Activated CD8-positive, alpha-beta memory T cell treated with anti-CD3 and anti-CD28 coated beads, Interleukin-2, amount 10 ng/mL, durations not matched to agents 7 days and 5 days (primary cell): ENCODE data around the gene CEP89. TPM values are rescaled to one million over a fixed set of nuclear protein-coding genes. Genes with fewer than 3 reads are reported as not detected.
"Not testable (repeated sequence)": the region's sequence is repeated elsewhere in the genome, so short reads cannot be mapped to it uniquely, and the experiment has no call there.

Experiments
- ATAC-seq: fragments of 150-1000 bp; cut with Tn5 transposase; one replicate; pipeline ENCODE4 v1.10.0; 2021; ENCODE audit warnings: moderate library complexity
- CTCF ChIA-PET: fragments of 350-600 bp; sonication (Branson Sonifier 250); formaldehyde crosslinking; loops from one replicate; lab custom pipeline; 2021; ENCODE audit warnings: antibody characterized with exemption; lab: Charles Lee
- DNase-seq: peaks from one replicate; pipeline ENCODE4 v3.0.0-alpha.2; 2020
- H3K27ac Mint-ChIP-seq: one replicate; pipeline ENCODE4 v1.8.0; 2021; ENCODE audit warnings: mild to moderate bottlenecking, mixed read lengths
- H3K27me3 Mint-ChIP-seq: one replicate; pipeline ENCODE4 v1.8.0; 2021; ENCODE audit warnings: mixed read lengths
- H3K36me3 Mint-ChIP-seq: one replicate; pipeline ENCODE4 v1.8.0; 2021; ENCODE audit warnings: mild to moderate bottlenecking, mixed read lengths
- H3K4me1 Mint-ChIP-seq: one replicate; pipeline ENCODE4 v1.8.0; 2021; ENCODE audit warnings: mixed read lengths
- H3K4me3 Mint-ChIP-seq: one replicate; pipeline ENCODE4 v1.8.0; 2021; ENCODE audit warnings: mild to moderate bottlenecking, moderate library complexity, mixed read lengths
- H3K9me3 Mint-ChIP-seq: one replicate; pipeline ENCODE4 v1.8.0; 2022; ENCODE audit warnings: low read depth, mixed read lengths
- total RNA-seq, 2 experiments: library from RNA; stranded (reverse); gene quantifications; one replicate each; pipeline ENCODE4 v1.2.3, GENCODE V29; 2021

The CEP89 gene
- total RNA-seq, 2 experiments from 2014 or later: 17.9 to 21.9 TPM

GRCh38 chr19:32868206-32868950, 103.4 kb downstream of the CEP89 start:
- no peaks in the 10 kb centered on the region for H3K9me3 Mint-ChIP-seq

GRCh38 chr19:32867436-32867835, 104.3 kb downstream of the CEP89 start:
- DNase-seq, H3K36me3 Mint-ChIP-seq, H3K27me3 Mint-ChIP-seq, H3K4me1 Mint-ChIP-seq, ATAC-seq, H3K27ac Mint-ChIP-seq, H3K9me3 Mint-ChIP-seq, H3K4me3 Mint-ChIP-seq: not testable (repeated sequence)
- CTCF ChIA-PET: interaction anchor here (0.7 kb wide), 1 partner anchor 331 kb away, joined by 3 read pairs; no protein-coding TSS in a partner anchor

More at GRCh38 chr19:32868206-32868950, 103.4 kb downstream of the CEP89 start:
- H3K27me3 Mint-ChIP-seq: no peaks in the 10 kb centered on the region
- no peak overlapping the region for H3K4me3 Mint-ChIP-seq
- no peak for DNase-seq
- peaks cover 3% of the 10 kb centered on the region for H3K4me1 Mint-ChIP-seq
- CTCF ChIA-PET: interaction anchor here (0.7 kb wide), 1 partner anchor 330 kb away, joined by 3 read pairs; no protein-coding TSS in a partner anchor
- no peak for ATAC-seq
- H3K36me3 Mint-ChIP-seq: no peaks in the 10 kb centered on the region
- H3K27ac Mint-ChIP-seq: no peak overlapping the region

GRCh38 chr19:32866564-32867265, 105.0 kb downstream of the CEP89 start:
- H3K27me3 Mint-ChIP-seq: no peaks in the 10 kb centered on the region
- H3K36me3 Mint-ChIP-seq: no peaks in the 10 kb centered on the region
- no peaks in the 10 kb centered on the region for H3K4me1 Mint-ChIP-seq
- no peak overlapping the region for H3K27ac Mint-ChIP-seq
- ATAC-seq (no peak), DNase-seq (no peak)
- H3K4me3 Mint-ChIP-seq: no peak overlapping the region
- CTCF ChIA-PET: no interaction called here
- H3K9me3 Mint-ChIP-seq: no peaks in the 10 kb centered on the region

GRCh38 chr19:32866061-32866460, 105.7 kb downstream of the CEP89 start:
- no peaks in the 10 kb centered on the region for H3K36me3 Mint-ChIP-seq
- H3K4me1 Mint-ChIP-seq: no peaks in the 10 kb centered on the region
- CTCF ChIA-PET: no interaction called here
- no peak for DNase-seq
- H3K9me3 Mint-ChIP-seq: no peaks in the 10 kb centered on the region
- H3K27me3 Mint-ChIP-seq: no peaks in the 10 kb centered on the region
- no peak overlapping the region for H3K4me3 Mint-ChIP-seq
- ATAC-seq: no peak
- no peak overlapping the region for H3K27ac Mint-ChIP-seq

GRCh38 chr19:32865326-32865725, 106.4 kb downstream of the CEP89 start:
- DNase-seq: no peak
- H3K9me3 Mint-ChIP-seq: no peaks in the 10 kb centered on the region
- H3K36me3 Mint-ChIP-seq: no peaks in the 10 kb centered on the region
- H3K4me3 Mint-ChIP-seq: no peak overlapping the region
- no peaks in the 10 kb centered on the region for H3K4me1 Mint-ChIP-seq
- CTCF ChIA-PET: no interaction called here
- H3K27me3 Mint-ChIP-seq: no peaks in the 10 kb centered on the region
- no peak overlapping the region for H3K27ac Mint-ChIP-seq
- ATAC-seq: no peak

- Mint-ChIP-seq H3K27me3 (no peaks in the 10 kb centered on the region), H3K36me3 (no peaks in the 10 kb centered on the region), H3K27ac (no peak overlapping the region), H3K9me3 (no peaks in the 10 kb centered on the region), H3K4me3 (no peak overlapping the region), H3K4me1 (no peaks in the 10 kb centered on the region)
- ATAC-seq (no peak), DNase-seq (no peak)
- CTCF ChIA-PET: no interaction called here
These were observed 107.3 kb downstream of the CEP89 start for GRCh38 chr19:32864318-32865007.

GRCh38 chr19:32863841-32864240, 107.9 kb downstream of the CEP89 start:
- Mint-ChIP-seq H3K9me3 (no peaks in the 10 kb centered on the region), H3K27me3 (no peaks in the 10 kb centered on the region), H3K36me3 (no peaks in the 10 kb centered on the region), H3K4me3 (no peak overlapping the region), H3K4me1 (no peaks in the 10 kb centered on the region), H3K27ac (no peak overlapping the region)
- ATAC-seq: no peak
- DNase-seq: no peak
- CTCF ChIA-PET: no interaction called here

- Mint-ChIP-seq H3K27me3 (no peaks in the 10 kb centered on the region), H3K9me3 (no peaks in the 10 kb centered on the region), H3K4me1 (no peaks in the 10 kb centered on the region), H3K36me3 (no peaks in the 10 kb centered on the region), H3K4me3 (no peak overlapping the region), H3K27ac (no peak overlapping the region)
- no peak for DNase-seq
- no peak for ATAC-seq
- CTCF ChIA-PET: no interaction called here
These were observed 108.5 kb downstream of the CEP89 start for GRCh38 chr19:32863301-32863700.

GRCh38 chr19:32862741-32863140, 109.0 kb downstream of the CEP89 start:
- ATAC-seq (no peak), DNase-seq (no peak)
- Mint-ChIP-seq H3K36me3 (no peaks in the 10 kb centered on the region), H3K4me1 (no peaks in the 10 kb centered on the region), H3K4me3 (no peak overlapping the region), H3K27me3 (no peaks in the 10 kb centered on the region), H3K9me3 (no peaks in the 10 kb centered on the region), H3K27ac (no peak overlapping the region)
- CTCF ChIA-PET: no interaction called here

GRCh38 chr19:32862173-32862572, 109.6 kb downstream of the CEP89 start:
- CTCF ChIA-PET: no interaction called here
- H3K27me3 Mint-ChIP-seq: no peaks in the 10 kb centered on the region
- DNase-seq: no peak

GRCh38 chr19:32861596-32861995, 110.2 kb downstream of the CEP89 start:
- H3K4me3 Mint-ChIP-seq: no peak overlapping the region

More at GRCh38 chr19:32862173-32862572, 109.6 kb downstream of the CEP89 start:
- no peaks in the 10 kb centered on the region for H3K9me3 Mint-ChIP-seq
- H3K36me3 Mint-ChIP-seq: no peaks in the 10 kb centered on the region
- no peak overlapping the region for H3K27ac Mint-ChIP-seq
- ATAC-seq: no peak
- H3K4me3 Mint-ChIP-seq: no peak overlapping the region
- H3K4me1 Mint-ChIP-seq: no peaks in the 10 kb centered on the region

GRCh38 chr19:32859591-32859990, 112.2 kb downstream of the CEP89 start:
- Mint-ChIP-seq H3K4me1 (no peaks in the 10 kb centered on the region), H3K27me3 (no peaks in the 10 kb centered on the region), H3K27ac (no peak overlapping the region), H3K4me3 (no peak overlapping the region), H3K36me3 (no peaks in the 10 kb centered on the region), H3K9me3 (no peaks in the 10 kb centered on the region)
- ATAC-seq (no peak), DNase-seq (no peak)
- CTCF ChIA-PET: no interaction called here

More at GRCh38 chr19:32861596-32861995, 110.2 kb downstream of the CEP89 start:
- CTCF ChIA-PET: interaction anchor here (0.6 kb wide), 1 partner anchor 1050 kb away, joined by 3 read pairs; no protein-coding TSS in a partner anchor
- Mint-ChIP-seq H3K27me3 (no peaks in the 10 kb centered on the region), H3K27ac (no peak overlapping the region), H3K36me3 (no peaks in the 10 kb centered on the region), H3K9me3 (no peaks in the 10 kb centered on the region), H3K4me1 (no peaks in the 10 kb centered on the region)
- DNase-seq (no peak), ATAC-seq (no peak)

GRCh38 chr19:32858559-32858958, 113.2 kb downstream of the CEP89 start:
- CTCF ChIA-PET: no interaction called here
- DNase-seq: no peak
- ATAC-seq: no peak

More at GRCh38 chr19:32858559-32858958, 113.2 kb downstream of the CEP89 start:
- H3K27ac Mint-ChIP-seq: no peak overlapping the region
- no peaks in the 10 kb centered on the region for H3K4me1 Mint-ChIP-seq
- H3K27me3 Mint-ChIP-seq: no peaks in the 10 kb centered on the region
- no peaks in the 10 kb centered on the region for H3K9me3 Mint-ChIP-seq
- H3K36me3 Mint-ChIP-seq: no peaks in the 10 kb centered on the region
- no peak overlapping the region for H3K4me3 Mint-ChIP-seq
